Measurements from ENCODE around the gene GRIA4. TPM values are rescaled to one million over a fixed set of nuclear protein-coding genes. Genes with fewer than 3 reads are reported as not detected.

GRIA4 gene
- total RNA-seq, 4 donors from 2014 or later: 0.08 to 1.0 (median 0.76) TPM

GRCh38 chr11:105667441-105667840 lies 57.6 kb downstream of the GRIA4 start:
- DNase-seq (ENCODE audit: low spot score in 2 of 2): no peak
- H3K4me3 ChIP-seq (ENCODE audit: low read depth, poor library complexity, severe bottlenecking): no peak overlapping the region
- intact Hi-C loops (cut with DNase I; ENCODE audit: low total_unique reads): no loop called here
- no peak for TF ChIP-seq POLR2A (IDR thresholded peaks at IDR 0.05)
- TF ChIP-seq, protein P1, sequence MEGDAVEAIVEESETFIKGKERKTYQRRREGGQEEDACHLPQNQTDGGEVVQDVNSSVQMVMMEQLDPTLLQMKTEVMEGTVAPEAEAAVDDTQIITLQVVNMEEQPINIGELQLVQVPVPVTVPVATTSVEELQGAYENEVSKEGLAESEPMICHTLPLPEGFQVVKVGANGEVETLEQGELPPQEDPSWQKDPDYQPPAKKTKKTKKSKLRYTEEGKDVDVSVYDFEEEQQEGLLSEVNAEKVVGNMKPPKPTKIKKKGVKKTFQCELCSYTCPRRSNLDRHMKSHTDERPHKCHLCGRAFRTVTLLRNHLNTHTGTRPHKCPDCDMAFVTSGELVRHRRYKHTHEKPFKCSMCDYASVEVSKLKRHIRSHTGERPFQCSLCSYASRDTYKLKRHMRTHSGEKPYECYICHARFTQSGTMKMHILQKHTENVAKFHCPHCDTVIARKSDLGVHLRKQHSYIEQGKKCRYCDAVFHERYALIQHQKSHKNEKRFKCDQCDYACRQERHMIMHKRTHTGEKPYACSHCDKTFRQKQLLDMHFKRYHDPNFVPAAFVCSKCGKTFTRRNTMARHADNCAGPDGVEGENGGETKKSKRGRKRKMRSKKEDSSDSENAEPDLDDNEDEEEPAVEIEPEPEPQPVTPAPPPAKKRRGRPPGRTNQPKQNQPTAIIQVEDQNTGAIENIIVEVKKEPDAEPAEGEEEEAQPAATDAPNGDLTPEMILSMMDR (IDR thresholded peaks at IDR 0.05): no peak
- WGBS, 2 donors: 90 to 98% methylated on average over 1 of the region's 1 CpG

DNA sequence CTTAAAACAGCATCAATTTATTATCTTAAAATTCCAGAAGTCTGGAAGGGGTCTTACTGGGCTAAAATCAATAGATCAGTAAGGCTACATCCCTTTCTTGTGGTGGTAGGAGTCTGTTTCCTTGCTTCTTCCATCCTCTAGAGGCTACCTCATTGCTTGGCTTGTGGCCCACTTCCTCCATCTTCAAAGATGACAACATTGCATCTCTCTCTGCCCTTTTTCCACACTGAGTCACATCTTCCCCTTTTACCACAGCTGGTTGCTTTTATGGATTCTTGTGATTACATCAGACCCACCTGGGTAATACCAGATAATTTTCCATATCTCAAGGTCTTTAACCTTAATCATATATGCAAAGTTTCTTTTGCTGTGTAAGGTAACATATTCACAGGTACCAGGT lies 60.9 kb downstream of the GRIA4 start:
- no peak for TF ChIP-seq POLR2A (IDR thresholded peaks at IDR 0.05)
- TF ChIP-seq, protein P1 (IDR thresholded peaks at IDR 0.05): no peak
- intact Hi-C loops (cut with DNase I; ENCODE audit: low total_unique reads): no loop called here
- H3K4me3 ChIP-seq (ENCODE audit: low read depth, poor library complexity, severe bottlenecking): no peak overlapping the region
- no peak for DNase-seq (ENCODE audit: low spot score in 2 of 2)

- intact Hi-C loops (cut with DNase I; ENCODE audit: low total_unique reads): no loop called here
- no peak for DNase-seq (ENCODE audit: low spot score in 2 of 2)
- WGBS, 2 donors: 19 to 30% methylated on average over 3 of the region's 3 CpGs
- H3K4me3 ChIP-seq (ENCODE audit: low read depth, poor library complexity, severe bottlenecking): no peak overlapping the region
- TF ChIP-seq POLR2A (IDR thresholded peaks at IDR 0.05): no peak
- TF ChIP-seq, protein P1 (IDR thresholded peaks at IDR 0.05): no peak
These were observed 63.2 kb downstream of the GRIA4 start for GRCh38 chr11:105673089-105673488.

DNA sequence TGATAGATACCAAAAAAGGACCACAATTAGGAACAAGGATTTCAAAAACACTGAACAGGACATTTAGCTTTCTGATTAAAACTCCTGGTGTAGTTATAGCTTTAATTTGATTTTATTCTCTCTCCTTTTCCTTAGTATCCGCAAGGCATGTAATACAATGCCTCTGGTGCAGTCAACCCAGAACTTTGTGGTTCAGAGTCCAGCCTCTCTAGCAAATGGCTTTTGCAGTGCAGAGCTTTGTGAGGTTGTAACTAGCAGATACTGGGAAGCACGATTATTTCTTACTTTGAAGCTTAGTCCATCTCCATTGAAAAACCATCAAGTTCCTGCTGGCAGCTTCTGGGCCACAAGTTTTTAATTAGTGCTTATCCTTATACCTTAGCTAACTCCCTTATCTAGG lies 79.8 kb downstream of the GRIA4 start:
- TF ChIP-seq POLR2A (IDR thresholded peaks at IDR 0.05): no peak
- 67 to 74% methylated on average over 2 of the region's 2 CpGs for WGBS, 2 donors
- DNase-seq (ENCODE audit: low spot score in 2 of 2): no peak
- H3K4me3 ChIP-seq (ENCODE audit: low read depth, poor library complexity, severe bottlenecking): no peak overlapping the region
- intact Hi-C loops (cut with DNase I; ENCODE audit: low total_unique reads): no loop called here

DNA sequence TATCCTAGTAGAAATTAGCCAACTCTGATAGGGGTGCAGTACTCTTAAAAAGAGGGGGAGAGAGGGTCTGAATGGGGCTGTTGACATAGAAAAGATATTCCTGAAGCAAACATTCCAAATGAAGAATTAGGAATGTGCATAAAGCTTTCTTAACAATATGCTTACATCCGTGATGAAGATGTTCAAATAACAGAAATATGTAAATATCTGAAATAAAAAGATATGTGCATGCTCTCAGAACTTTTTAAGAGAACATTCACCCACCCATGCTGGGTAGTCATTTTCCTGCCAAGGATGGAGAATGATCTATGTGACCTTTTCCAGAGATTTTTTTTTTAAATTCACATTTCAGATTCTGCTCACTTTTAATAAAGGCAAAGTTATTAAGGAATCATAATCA lies 80.6 kb downstream of the GRIA4 start:
- TF ChIP-seq, protein P1 (IDR thresholded peaks at IDR 0.05): no peak
- no peak for TF ChIP-seq POLR2A (IDR thresholded peaks at IDR 0.05)
- WGBS, 2 donors: 52 to 78% methylated on average over 1 of the region's 1 CpG
- intact Hi-C loops (cut with DNase I; ENCODE audit: low total_unique reads): no loop called here
- no peak overlapping the region for H3K4me3 ChIP-seq (ENCODE audit: low read depth, poor library complexity, severe bottlenecking)
- DNase-seq (ENCODE audit: low spot score in 2 of 2): no peak

DNA sequence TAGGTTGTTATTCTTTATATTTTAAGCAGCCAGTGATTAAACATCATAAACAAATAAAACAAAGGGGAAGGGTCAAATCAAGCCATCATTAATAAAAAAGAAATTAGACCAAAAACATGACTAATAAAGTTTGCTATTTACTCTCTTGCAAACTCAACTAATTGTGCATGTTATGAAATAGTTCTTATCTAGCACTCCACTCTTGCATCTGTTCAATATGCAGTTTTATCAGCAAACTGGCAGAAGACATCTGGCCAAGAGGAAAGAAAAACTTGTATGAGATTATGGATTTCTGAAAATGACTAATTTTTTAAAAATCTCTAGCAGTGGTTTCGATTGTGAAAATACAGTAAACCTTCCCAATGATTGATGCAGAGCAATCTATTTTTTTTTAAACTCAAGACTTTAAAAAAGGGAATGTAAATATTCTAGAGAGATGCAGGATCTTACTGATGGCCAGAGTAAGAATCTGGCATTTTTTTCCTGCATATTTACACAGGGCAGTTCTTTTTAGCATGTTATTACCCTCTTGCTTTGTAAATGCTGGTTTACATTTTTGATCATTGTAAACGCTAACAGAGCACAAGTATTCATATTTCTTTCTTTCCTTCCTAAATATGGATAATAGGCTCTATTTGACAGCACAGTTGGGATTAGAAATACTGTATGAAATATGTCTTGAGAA lies 83.3 kb downstream of the GRIA4 start:
- WGBS, 2 donors: 55 to 67% methylated on average over 2 of the region's 2 CpGs
- no peak for DNase-seq (ENCODE audit: low spot score in 2 of 2)
- no peak overlapping the region for H3K4me3 ChIP-seq (ENCODE audit: low read depth, poor library complexity, severe bottlenecking)
- intact Hi-C loops (cut with DNase I; ENCODE audit: low total_unique reads): no loop called here
- TF ChIP-seq, protein P1 (IDR thresholded peaks at IDR 0.05): no peak
- no peak for TF ChIP-seq POLR2A (IDR thresholded peaks at IDR 0.05)

Data from lower leg skin (tissue), 4 donors.